Natural killer cell (primary cell): Measurements from ENCODE around the gene RPS6KA4. TPM values are rescaled to one million over a fixed set of nuclear protein-coding genes. Genes with fewer than 3 reads are reported as not detected.
A peak's percentile ranks its signal among the peaks of the same experiment; 100 is the strongest.

Experiments
- ATAC-seq, 3 donors: fragments of 150-1000 bp in 2 of 3; fragments of 200-7000 bp in 1 of 3; cut with Tn5 transposase; 1 replicate in 1 of 3; 2 replicates in 2 of 3; pipeline ENCODE4 v1.10.0; 2021; ENCODE audit warnings: mild to moderate bottlenecking in 2 of 3, moderate library complexity in 2 of 3
- DNase-seq, 2 donors: peaks; one replicate each; pipeline versions ENCODE4 v3.0.0 to v3.0.0-alpha.2; 2013 to 2021; ENCODE audit warnings: mixed read lengths in 1 of 2
- H3K27ac ChIP-seq: one replicate; pipeline ENCODE4 v1.5.1; 2013; ENCODE audit warnings: mild to moderate bottlenecking, low read length
- H3K27me3 ChIP-seq: one replicate; pipeline ENCODE4 v1.6.1; 2013; ENCODE audit warnings: low read length; ENCODE audit not compliant: control insufficient read depth, insufficient read depth
- H3K36me3 ChIP-seq: one replicate; pipeline ENCODE4 v1.6.1; 2013; ENCODE audit warnings: low read length; ENCODE audit not compliant: control insufficient read depth, insufficient read depth
- H3K4me1 ChIP-seq: one replicate; pipeline ENCODE4 v1.6.1; 2013; ENCODE audit warnings: low read length; ENCODE audit not compliant: control insufficient read depth, insufficient read depth
- H3K4me3 ChIP-seq: one replicate; pipeline ENCODE4 v1.5.1; 2013; ENCODE audit warnings: low read length
- H3K9me3 ChIP-seq: one replicate; pipeline ENCODE4 v1.6.1; 2013; ENCODE audit warnings: low read length; ENCODE audit not compliant: control insufficient read depth, insufficient read depth
- H3K27ac Mint-ChIP-seq, 2 donors: one replicate each; pipeline ENCODE4 v1.8.0; 2022; ENCODE audit warnings: mild to moderate bottlenecking in 2 of 2, mixed read lengths in 2 of 2, moderate library complexity in 1 of 2
- H3K27me3 Mint-ChIP-seq, 2 donors: one replicate each; pipeline ENCODE4 v1.8.0; 2022; ENCODE audit warnings: low read depth in 2 of 2, mixed read lengths in 2 of 2
- H3K36me3 Mint-ChIP-seq: one replicate; pipeline ENCODE4 v1.8.0; 2022; ENCODE audit warnings: mixed read lengths
- H3K4me1 Mint-ChIP-seq, 2 donors: one replicate each; pipeline ENCODE4 v1.8.0; 2022; ENCODE audit warnings: mixed read lengths in 2 of 2
- H3K4me3 Mint-ChIP-seq: one replicate; pipeline ENCODE4 v1.8.0; 2022; ENCODE audit warnings: mild to moderate bottlenecking, moderate library complexity, mixed read lengths
- H3K9me3 Mint-ChIP-seq, 2 donors: one replicate each; pipeline ENCODE4 v1.8.0; 2022; ENCODE audit warnings: mixed read lengths in 2 of 2
- CTCF ChIP-seq: fragments of 200-600 bp; IDR thresholded peaks from one replicate; pipeline ENCODE4 v1.8.0; 2022; ENCODE audit warnings: antibody characterized with exemption
- WGBS: methylation state at CpG from one replicate; pipeline ENCODE4 v1.1.7; 2013; ENCODE audit warnings: missing lambda C conversion rate; ENCODE audit not compliant: insufficient coverage; 5-methylcytosine and 5-hydroxymethylcytosine counted together
- intact Hi-C: fragments of 100-400 bp; cut with micrococcal nuclease; formaldehyde crosslinking; loops from one replicate; pipeline ENCODE4 v1.14.2; 2022
- total RNA-seq, 4 donors: library from RNA; stranded (reverse); fragments of 120-200 nt in 1 of 4; gene quantifications; one replicate each; pipeline versions ENCODE4 v1.2.3 to v1.2.4, GENCODE V29; 2013 to 2022

RPS6KA4 gene
- total RNA-seq, 3 donors from 2014 or later (not counting 1 experiment from before 2014, with no cell fraction given): 27.6 to 36.0 (median 34.4) TPM

GRCh38 chr11:64337538-64338249 lies 21.3 kb upstream of the RPS6KA4 start:
- peaks cover 24 to 50% of the 10 kb centered on the region in 2 donors for H3K4me1 Mint-ChIP-seq
- no peaks in the 10 kb centered on the region for H3K9me3 Mint-ChIP-seq
- Histone ChIP-seq H3K9me3 (no peaks in the 10 kb centered on the region), H3K27me3 (no peaks in the 10 kb centered on the region), H3K36me3 (peaks cover 22% of the 10 kb centered on the region), H3K4me3 (no peak overlapping the region), H3K27ac (no peak overlapping the region), H3K4me1 (peaks cover 51% of the 10 kb centered on the region)
- no peak for TF ChIP-seq CTCF
- H3K27me3 Mint-ChIP-seq: no peaks in the 10 kb centered on the region
- ATAC-seq (no peak), DNase-seq (no peak)
- peak overlapping the region; percentile 96 to 98 for H3K27ac Mint-ChIP-seq
- peak overlapping the region; percentile 25 for H3K4me3 Mint-ChIP-seq
- intact Hi-C loops: no loop called here
- WGBS: 96% methylated on average over 6 of the region's 8 CpGs
- no peaks in the 10 kb centered on the region for H3K36me3 Mint-ChIP-seq

- DNase-seq: no peak
- Histone ChIP-seq H3K27me3 (no peaks in the 10 kb centered on the region), H3K36me3 (peaks cover 30% of the 10 kb centered on the region), H3K4me3 (no peak overlapping the region), H3K9me3 (no peaks in the 10 kb centered on the region), H3K27ac (peak overlapping the region; percentile 98), H3K4me1 (peaks cover 54% of the 10 kb centered on the region)
- no peaks in the 10 kb centered on the region for H3K9me3 Mint-ChIP-seq
- peaks cover 24 to 53% of the 10 kb centered on the region in 2 donors for H3K4me1 Mint-ChIP-seq
- intact Hi-C loops: no loop called here
- no peak for ATAC-seq
- 89% methylated on average over 8 of the region's 8 CpGs for WGBS
- TF ChIP-seq CTCF: no peak
- H3K4me3 Mint-ChIP-seq: peak overlapping the region; percentile 95
- H3K36me3 Mint-ChIP-seq: no peaks in the 10 kb centered on the region
- peak overlapping the region; percentile 96 to 98 for H3K27ac Mint-ChIP-seq
- no peaks in the 10 kb centered on the region for H3K27me3 Mint-ChIP-seq
Measured at GRCh38 chr11:64338716-64339115, 20.2 kb upstream of the RPS6KA4 start.

GRCh38 chr11:64339286-64339685 lies 19.7 kb upstream of the RPS6KA4 start:
- intact Hi-C loops: no loop called here
- Histone ChIP-seq H3K4me3 (peak overlapping the region; percentile 89), H3K27me3 (no peaks in the 10 kb centered on the region), H3K36me3 (peaks cover 36% of the 10 kb centered on the region), H3K9me3 (no peaks in the 10 kb centered on the region), H3K4me1 (peaks cover 59% of the 10 kb centered on the region), H3K27ac (peak overlapping the region; percentile 98)
- Mint-ChIP-seq H3K4me3 (peak overlapping the region; percentile 95), H3K36me3 (no peaks in the 10 kb centered on the region), H3K27ac (peak overlapping the region; percentile 96 to 98), H3K4me1 (peaks cover 24 to 55% of the 10 kb centered on the region in 2 donors), H3K27me3 (no peaks in the 10 kb centered on the region), H3K9me3 (no peaks in the 10 kb centered on the region)
- 31% methylated on average over 2 of the region's 4 CpGs for WGBS
- peak in 1 of 2 donors; percentile 35 for DNase-seq
- no peak for TF ChIP-seq CTCF
- ATAC-seq: no peak
